GM12891 (cell line): ENCODE results near the gene LEPR.

Experiments
- DNase-seq: peaks from one replicate; pipeline ENCODE4 v3.0.0; 2011; ENCODE audit warnings: low spot score; ENCODE audit not compliant: insufficient read length
- FAIRE-seq: peaks from 2 replicates; lab custom pipeline; 2011; peaks lifted over from hg19 to GRCh38; lab: Jason Lieb, UNC
- PAX5 ChIP-seq: IDR thresholded peaks from 2 replicates; pipeline ENCODE4 v1.6.1; 2011; ENCODE audit warnings: low read length, moderate library complexity, mild to moderate bottlenecking; ENCODE audit not compliant: insufficient read depth, severe bottlenecking
- POLR2A ChIP-seq: IDR thresholded peaks from 2 replicates; pipeline ENCODE4 v1.6.1; 2011; ENCODE audit warnings: low read depth, low read length, control low read depth
- POLR2AphosphoS5 ChIP-seq: IDR thresholded peaks from 2 replicates; pipeline ENCODE4 v1.6.1; 2011; ENCODE audit warnings: low read depth, low read length, control low read depth
- POU2F2 ChIP-seq: IDR thresholded peaks from 2 replicates; pipeline ENCODE4 v1.6.1; 2011; ENCODE audit warnings: low read depth, mild to moderate bottlenecking, control low read depth, low read length, moderate library complexity
- SPI1 ChIP-seq: IDR thresholded peaks from 2 replicates; pipeline ENCODE4 v1.6.1; 2011; ENCODE audit warnings: low read depth, low read length, control low read depth
- TAF1 ChIP-seq: IDR thresholded peaks from 2 replicates; pipeline ENCODE4 v1.6.1; 2011; ENCODE audit warnings: low read depth, low read length, control low read depth

Gene LEPR

DNA sequence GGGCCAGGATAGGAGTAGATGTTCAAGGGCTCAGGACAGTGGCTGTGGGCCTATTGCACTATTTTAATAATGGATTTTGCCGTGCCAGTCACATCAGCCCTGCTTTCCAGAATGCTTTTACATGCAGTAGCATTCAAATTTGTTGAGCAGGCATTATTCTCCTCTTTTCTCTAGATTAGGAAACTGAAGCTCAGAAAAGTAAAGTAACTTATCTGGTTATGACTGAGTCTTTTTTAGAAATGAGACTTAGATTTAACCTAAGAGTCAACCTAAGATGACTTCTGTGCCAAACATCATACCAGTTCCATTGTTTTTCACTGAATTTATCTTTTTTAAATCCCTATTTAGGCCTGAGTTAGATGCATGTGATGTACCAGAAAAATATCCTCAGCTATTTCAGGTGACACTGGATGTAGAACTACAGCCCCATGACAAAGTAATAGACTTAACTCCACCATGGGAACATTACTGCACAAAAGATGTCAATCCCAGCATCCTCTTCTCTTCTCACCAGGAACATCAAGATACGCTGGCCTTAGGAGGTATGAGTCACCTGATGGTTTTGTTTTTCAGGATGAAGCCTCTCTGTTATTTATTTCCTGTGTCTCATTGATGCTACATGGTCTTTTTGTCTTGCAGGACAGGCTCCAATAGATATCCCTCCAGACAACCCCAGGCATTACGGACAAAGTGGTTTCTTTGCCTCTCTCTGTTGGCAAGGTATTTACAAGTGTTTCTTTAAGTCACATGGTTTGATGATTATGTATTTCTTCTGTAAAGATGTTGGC is 31.4 kb upstream of the LEPR start:
- TF ChIP-seq PAX5 (no peak), POLR2A (no peak), SPI1 (no peak), TAF1 (no peak), POLR2AphosphoS5 (no peak), POU2F2 (no peak)
- FAIRE-seq (no peak), DNase-seq (no peak)

DNA sequence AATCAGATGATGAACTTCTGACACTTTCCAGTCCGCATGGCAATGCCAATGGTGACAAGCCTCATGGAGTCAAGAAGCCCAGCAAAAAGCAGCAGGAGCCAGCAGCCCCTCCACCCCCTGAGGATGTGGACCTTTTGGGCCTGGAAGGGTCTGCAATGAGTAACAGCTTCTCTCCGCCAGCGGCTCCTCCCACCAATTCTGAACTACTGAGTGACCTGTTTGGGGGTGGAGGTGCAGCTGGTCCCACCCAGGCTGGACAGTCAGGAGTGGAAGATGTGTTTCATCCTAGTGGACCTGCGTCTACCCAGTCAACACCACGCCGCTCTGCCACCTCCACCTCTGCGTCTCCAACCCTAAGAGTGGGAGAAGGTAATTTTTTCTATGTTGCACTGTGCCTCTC is 28.0 kb upstream of the LEPR start:
- no peak for FAIRE-seq
- TF ChIP-seq POLR2AphosphoS5 = no peak
- DNase-seq = no peak

DNA sequence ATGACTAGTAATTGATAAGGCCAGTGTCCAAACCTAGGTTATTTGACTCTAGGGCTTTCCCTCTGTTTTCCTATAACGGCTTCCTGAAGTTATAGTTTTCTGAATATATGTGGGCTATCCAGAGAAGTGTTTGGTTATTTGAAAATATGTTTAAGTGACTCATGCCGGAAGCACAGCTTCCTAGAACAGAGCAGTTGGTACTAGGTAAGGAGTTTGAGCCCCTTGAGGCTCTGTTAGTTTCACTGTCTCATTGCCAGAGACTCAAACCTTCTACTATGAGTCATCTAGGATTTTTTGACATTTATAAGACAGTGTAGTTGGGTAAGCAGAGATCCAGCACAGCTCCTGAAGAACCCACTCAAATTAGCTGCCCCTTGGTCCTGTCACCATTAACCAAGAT is 27.1 kb upstream of the LEPR start:
- FAIRE-seq (no peak), DNase-seq (no peak)
- no peak for TF ChIP-seq PAX5

DNA sequence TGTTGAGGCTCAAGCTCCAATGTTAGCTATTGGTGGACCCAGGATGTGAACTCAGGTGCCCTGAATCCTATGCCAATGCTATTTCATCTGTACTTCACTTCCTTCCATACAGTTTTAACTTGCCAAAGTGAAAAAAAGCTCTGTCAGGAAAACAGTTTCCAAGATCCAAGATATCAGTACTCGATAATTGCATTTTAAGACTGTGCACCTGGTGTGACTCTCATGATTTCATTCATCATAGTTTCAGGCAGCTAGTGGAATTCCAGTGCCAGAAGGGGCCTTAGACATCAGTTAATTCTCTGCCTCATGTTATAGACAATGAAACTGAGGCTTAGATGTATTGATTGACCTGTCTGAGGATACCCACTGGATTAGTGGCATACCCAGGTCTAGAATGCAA is 26.5 kb upstream of the LEPR start:
- no peak for FAIRE-seq
- TF ChIP-seq PAX5 = no peak
- TF ChIP-seq TAF1 = no peak
- no peak for TF ChIP-seq POLR2AphosphoS5
- TF ChIP-seq POU2F2 = no peak
- TF ChIP-seq POLR2A = no peak
- no peak for TF ChIP-seq SPI1

GRCh38 chr1:65395887-65396612 is 24.4 kb upstream of the LEPR start:
- FAIRE-seq (no peak), DNase-seq (no peak)
- no peak for TF ChIP-seq SPI1
- TF ChIP-seq POLR2A = no peak
- TF ChIP-seq TAF1 = no peak
- no peak for TF ChIP-seq POLR2AphosphoS5
- TF ChIP-seq PAX5 = no peak
- TF ChIP-seq POU2F2 = no peak

More for the DNA sequence above, 26.5 kb upstream of the LEPR start:
- no peak for DNase-seq

GRCh38 chr1:65398083-65398482 is 22.4 kb upstream of the LEPR start:
- TF ChIP-seq PAX5 (no peak), POLR2AphosphoS5 (no peak)
- FAIRE-seq = no peak
- DNase-seq = no peak

GRCh38 chr1:65399003-65399402 is 21.5 kb upstream of the LEPR start:
- DNase-seq = no peak
- FAIRE-seq = no peak
- TF ChIP-seq SPI1 (no peak), POLR2A (no peak), TAF1 (no peak)

DNA sequence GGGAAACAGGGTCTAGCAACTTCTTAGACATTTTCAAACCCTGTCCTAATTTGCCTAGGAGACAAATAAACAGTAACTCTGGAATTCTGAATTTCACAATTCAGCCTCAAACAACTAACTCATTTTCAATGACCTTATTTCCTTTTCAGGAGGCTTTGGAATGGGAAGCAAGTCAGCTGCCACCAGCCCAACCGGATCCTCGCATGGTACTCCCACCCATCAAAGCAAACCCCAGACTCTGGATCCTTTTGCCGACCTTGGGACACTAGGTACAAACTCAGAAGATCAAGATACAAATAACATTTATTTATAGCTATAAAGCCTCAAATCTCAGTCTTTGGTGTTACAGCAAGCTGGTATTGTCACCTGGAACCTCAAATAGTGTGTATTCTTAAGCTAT is 18.9 kb upstream of the LEPR start:
- FAIRE-seq = no peak
- TF ChIP-seq SPI1 (no peak), TAF1 (no peak), PAX5 (no peak), POU2F2 (no peak), POLR2A (no peak), POLR2AphosphoS5 (no peak)

DNA sequence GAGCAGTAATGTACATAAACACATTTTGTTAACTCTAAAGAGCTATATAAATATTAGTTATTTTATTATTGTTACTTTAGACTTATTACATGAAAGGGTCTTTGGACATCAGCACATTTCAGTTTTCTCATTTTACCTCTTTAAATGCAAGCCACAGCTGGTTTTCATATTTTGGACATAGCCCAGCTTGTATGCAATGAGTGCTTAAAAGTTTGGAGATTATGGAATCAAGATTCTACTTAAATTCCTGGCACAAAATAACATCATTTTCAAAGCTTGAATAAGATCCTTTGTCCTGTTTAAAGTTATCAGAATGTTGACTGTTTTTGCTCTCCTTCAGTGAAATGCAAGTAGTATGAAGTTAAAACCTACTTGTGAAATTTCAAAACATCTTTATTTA is 15.5 kb upstream of the LEPR start:
- DNase-seq = no peak
- no peak for FAIRE-seq
- no peak for TF ChIP-seq PAX5
- no peak for TF ChIP-seq POLR2A
- no peak for TF ChIP-seq TAF1
- no peak for TF ChIP-seq POU2F2
- TF ChIP-seq SPI1 = no peak
- TF ChIP-seq POLR2AphosphoS5 = no peak

More for the DNA sequence above, 18.9 kb upstream of the LEPR start:
- DNase-seq = no peak

DNA sequence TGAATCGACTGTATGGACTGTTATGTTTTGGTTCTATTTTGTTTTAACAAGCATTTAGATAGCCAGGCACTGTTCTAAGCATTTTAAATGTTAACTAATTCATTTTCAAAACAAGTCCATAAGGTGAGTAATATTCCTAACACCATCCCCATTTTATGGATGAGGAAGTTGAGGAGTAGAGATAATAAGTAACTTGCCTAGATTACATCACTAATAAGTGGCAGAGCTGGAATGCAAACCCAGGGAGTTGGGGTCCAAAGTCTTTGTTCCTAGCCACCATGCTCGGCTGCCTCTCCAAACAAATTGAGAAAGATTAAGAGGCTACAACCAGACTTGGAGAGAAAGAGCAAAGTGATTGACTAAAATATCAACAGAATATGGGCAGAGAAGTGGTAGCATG is 12.6 kb upstream of the LEPR start:
- no peak for TF ChIP-seq POLR2AphosphoS5
- no peak for TF ChIP-seq SPI1
- TF ChIP-seq POLR2A = no peak
- TF ChIP-seq POU2F2 = no peak
- no peak for TF ChIP-seq PAX5
- no peak for TF ChIP-seq TAF1
- FAIRE-seq (no peak), DNase-seq (no peak)
